CD4-positive, alpha-beta T cell treated with Interleukin-21 for 1 hour (primary cell): ENCODE results near the gene ZNF667.
A peak's percentile ranks its signal among the peaks of the same experiment; 100 is the strongest.

Experiments
- DNase-seq: peaks from one replicate; pipeline ENCODE4 v3.0.0-alpha.2; 2020

Gene ZNF667

GRCh38 chr19:56476651-56477428, at the start of gene ZNF667:
TSS of gene ZNF667 (minus strand) at chr19:56477345. CDS start at chr19:56462370, 14,975 bp downstream.
- DNase-seq = peak; percentile 28

GRCh38 chr19:56525214-56525860, 48.2 kb upstream of the ZNF667 start:
- no peak for DNase-seq

GRCh38 chr19:56508290-56508778, 31.2 kb upstream of the ZNF667 start:
- DNase-seq = no peak

- peak; percentile 85 for DNase-seq
Measured at GRCh38 chr19:56507446-56508289, 30.5 kb upstream of the ZNF667 start, which contains the start of gene ZNF471. TSS of gene ZNF471 (plus strand) at chr19:56507855. CDS start at chr19:56511572, 3,717 bp downstream.

- no peak for DNase-seq
Measured at GRCh38 chr19:56504581-56504980, 27.4 kb upstream of the ZNF667 start.

- no peak for DNase-seq
Measured at GRCh38 chr19:56491399-56491798, 14.3 kb upstream of the ZNF667 start.

- DNase-seq = peak; percentile 54
Measured at GRCh38 chr19:56477429-56478338, 539 bp upstream of the ZNF667 start.

GRCh38 chr19:56476093-56476492, 1.1 kb downstream of the ZNF667 start:
- no peak for DNase-seq

- DNase-seq = no peak
Measured at GRCh38 chr19:56474308-56474707, 2.8 kb downstream of the ZNF667 start.

- no peak for DNase-seq
Measured at GRCh38 chr19:56441206-56441792, 35.8 kb downstream of the ZNF667 start.

- no peak for DNase-seq
Measured at GRCh38 chr19:56423985-56424353, 53.2 kb downstream of the ZNF667 start.

- no peak for DNase-seq
Measured at GRCh38 chr19:56423276-56423984, 53.7 kb downstream of the ZNF667 start.

GRCh38 chr19:56405062-56405461, 72.1 kb downstream of the ZNF667 start:
- no peak for DNase-seq

GRCh38 chr19:56404705-56405056, 72.5 kb downstream of the ZNF667 start:
- no peak for DNase-seq

- DNase-seq = peak; percentile 93
Measured at GRCh38 chr19:56403764-56404704, 73.1 kb downstream of the ZNF667 start, which contains the start of gene ZNF583. TSS of gene ZNF583 (plus strand) at chr19:56404332. CDS start at chr19:56407115, 2,783 bp downstream.

- no peak for DNase-seq
Measured at GRCh38 chr19:56403261-56403660, 73.9 kb downstream of the ZNF667 start.

- no peak for DNase-seq
Measured at GRCh38 chr19:56400485-56400884, 76.7 kb downstream of the ZNF667 start.

- no peak for DNase-seq
Measured at GRCh38 chr19:56398809-56399208, 78.3 kb downstream of the ZNF667 start.

GRCh38 chr19:56393119-56394012, 83.8 kb downstream of the ZNF667 start, which contains the start of gene ZNF582:
TSS of gene ZNF582 (minus strand) at chr19:56393534. CDS start at chr19:56391752, 1,782 bp downstream.
- DNase-seq = peak; percentile 96
